ENCODE results near the gene MYEF2.

- TF ChIP-seq SIN3A (IDR thresholded peaks at IDR 0.05; ENCODE audit: borderline replicate concordance, insufficient read depth, low read length): no peak
- TF ChIP-seq REST (IDR thresholded peaks at IDR 0.05; ENCODE audit: insufficient read depth in 1 of 2, low read depth in 2 of 2, low read length in 2 of 2): no peak
- no peak for TF ChIP-seq POLR2AphosphoS5 (IDR thresholded peaks at IDR 0.05; ENCODE audit: low read depth, low read length)
- no peak for TF ChIP-seq TAF1 (IDR thresholded peaks at IDR 0.05; ENCODE audit: borderline replicate concordance, insufficient read depth, low read length)
- no peak for TF ChIP-seq FOXP2 (optimal IDR thresholded peaks at IDR 0.05; ENCODE audit: borderline replicate concordance, extremely low read depth, extremely low read length, insufficient read depth)
These were observed 33.2 kb downstream of the MYEF2 start for GRCh38 chr15:48144889-48145288.

All from PFSK-1 (cell line).